ENCODE measurements around the gene C1QTNF12.
"Not testable (repeated sequence)": the region's sequence is repeated elsewhere in the genome, so short reads cannot be mapped to it uniquely, and the experiment has no call there.

C1QTNF12 gene

GRCh38 chr1:1199961-1200875, 46.3 kb downstream of the C1QTNF12 start:
- DNase-seq (ENCODE audit: low read depth in 2 of 2): no peak

GRCh38 chr1:1199141-1199960, 47.2 kb downstream of the C1QTNF12 start:
- no peak for DNase-seq (ENCODE audit: low read depth in 2 of 2)

- DNase-seq (ENCODE audit: low read depth in 2 of 2): no peak
These were observed 47.9 kb downstream of the C1QTNF12 start for GRCh38 chr1:1198423-1199140.

- no peak for DNase-seq (ENCODE audit: low read depth in 2 of 2)
These were observed 48.7 kb downstream of the C1QTNF12 start for GRCh38 chr1:1197551-1198422.

- DNase-seq (ENCODE audit: low read depth in 2 of 2): no peak
These were observed 49.4 kb downstream of the C1QTNF12 start for GRCh38 chr1:1197188-1197500.

GRCh38 chr1:1196431-1197187, 49.9 kb downstream of the C1QTNF12 start:
- no peak for DNase-seq (ENCODE audit: low read depth in 2 of 2)

- DNase-seq (ENCODE audit: low read depth in 2 of 2): not testable (repeated sequence)
These were observed 50.8 kb downstream of the C1QTNF12 start for GRCh38 chr1:1195726-1196125.

GRCh38 chr1:1194723-1195122, 51.8 kb downstream of the C1QTNF12 start:
- DNase-seq (ENCODE audit: low read depth in 2 of 2): no peak

Measured in stimulated activated CD4-positive, alpha-beta T cell treated with anti-CD3 and anti-CD28 coated beads, Interleukin-1b, Interleukin-23, amount 100 ng/mL, for 4 hours (primary cell).